ENCODE results near the gene PARK7. TPM values are rescaled to one million over a fixed set of nuclear protein-coding genes. Genes with fewer than 3 reads are reported as not detected.
A peak's percentile ranks its signal among the peaks of the same experiment; 100 is the strongest.

The PARK7 gene
- total and polyA plus RNA-seq, 11 donors: 275 to 550 (median 345) TPM

DNA sequence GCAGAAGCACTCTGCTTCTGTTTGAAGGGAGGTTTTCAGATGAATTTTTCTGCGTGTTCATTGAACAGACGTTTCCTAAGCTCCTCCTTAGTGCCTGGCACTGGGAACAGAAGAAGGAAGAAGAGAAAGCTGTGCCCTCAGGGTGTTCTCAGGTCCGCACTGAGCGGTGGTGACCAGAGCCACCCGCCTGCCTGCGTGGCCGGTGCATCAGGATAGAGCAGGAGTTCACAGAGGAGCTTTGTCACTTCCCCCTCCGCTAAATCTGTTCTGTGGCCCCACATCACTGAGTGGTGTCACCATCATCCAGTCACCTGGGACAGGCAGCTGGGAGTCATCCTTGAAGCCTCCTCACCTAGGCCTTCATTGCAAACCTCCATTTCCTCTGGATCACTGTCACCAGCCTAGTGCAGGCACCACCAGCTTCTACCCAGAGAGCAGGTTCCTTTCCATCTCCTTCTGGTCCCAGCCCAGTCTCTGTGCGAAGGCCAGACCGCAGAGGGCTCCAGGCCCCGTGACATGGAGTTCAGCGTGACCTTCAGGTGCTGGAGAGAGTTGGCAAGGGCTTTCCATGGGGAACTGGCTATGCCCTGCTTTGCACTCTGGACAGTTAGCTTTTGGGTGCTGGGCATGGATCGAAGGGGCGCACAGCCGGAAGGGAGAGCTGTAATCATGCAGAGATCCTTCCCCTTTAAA, 21.7 kb downstream of the PARK7 start:
- DNase-seq: peak in 1 of 5 donors; percentile 41
- H3K27ac ChIP-seq: no peak overlapping the region
- no peaks in the 10 kb centered on the region for H3K27me3 ChIP-seq

DNA sequence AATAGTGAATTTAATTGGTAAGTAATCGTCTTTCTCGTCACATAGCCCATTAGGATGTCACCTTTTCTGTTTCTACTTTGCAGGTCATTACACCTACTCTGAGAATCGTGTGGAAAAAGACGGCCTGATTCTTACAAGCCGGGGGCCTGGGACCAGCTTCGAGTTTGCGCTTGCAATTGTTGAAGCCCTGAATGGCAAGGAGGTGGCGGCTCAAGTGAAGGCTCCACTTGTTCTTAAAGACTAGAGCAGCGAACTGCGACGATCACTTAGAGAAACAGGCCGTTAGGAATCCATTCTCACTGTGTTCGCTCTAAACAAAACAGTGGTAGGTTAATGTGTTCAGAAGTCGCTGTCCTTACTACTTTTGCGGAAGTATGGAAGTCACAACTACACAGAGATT, 23.3 kb downstream of the PARK7 start:
- no peaks in the 10 kb centered on the region for H3K27me3 ChIP-seq
- intact Hi-C loops (cut with DNase I): loop anchor here in 8 of 10 donors (2.0 to 10.0 kb wide), 9 partner anchors 32 to 870 kb away; partner anchors contain the start of genes ERRFI1 (in 3 of the 8) and SLC45A1 (in 2 of the 8)
- TF ChIP-seq POLR2A (IDR thresholded peaks at IDR 0.05): no peak
- TF ChIP-seq, protein P1, sequence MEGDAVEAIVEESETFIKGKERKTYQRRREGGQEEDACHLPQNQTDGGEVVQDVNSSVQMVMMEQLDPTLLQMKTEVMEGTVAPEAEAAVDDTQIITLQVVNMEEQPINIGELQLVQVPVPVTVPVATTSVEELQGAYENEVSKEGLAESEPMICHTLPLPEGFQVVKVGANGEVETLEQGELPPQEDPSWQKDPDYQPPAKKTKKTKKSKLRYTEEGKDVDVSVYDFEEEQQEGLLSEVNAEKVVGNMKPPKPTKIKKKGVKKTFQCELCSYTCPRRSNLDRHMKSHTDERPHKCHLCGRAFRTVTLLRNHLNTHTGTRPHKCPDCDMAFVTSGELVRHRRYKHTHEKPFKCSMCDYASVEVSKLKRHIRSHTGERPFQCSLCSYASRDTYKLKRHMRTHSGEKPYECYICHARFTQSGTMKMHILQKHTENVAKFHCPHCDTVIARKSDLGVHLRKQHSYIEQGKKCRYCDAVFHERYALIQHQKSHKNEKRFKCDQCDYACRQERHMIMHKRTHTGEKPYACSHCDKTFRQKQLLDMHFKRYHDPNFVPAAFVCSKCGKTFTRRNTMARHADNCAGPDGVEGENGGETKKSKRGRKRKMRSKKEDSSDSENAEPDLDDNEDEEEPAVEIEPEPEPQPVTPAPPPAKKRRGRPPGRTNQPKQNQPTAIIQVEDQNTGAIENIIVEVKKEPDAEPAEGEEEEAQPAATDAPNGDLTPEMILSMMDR (IDR thresholded peaks at IDR 0.05): no peak
- peaks cover 0 to 27% (median 7%) of the 10 kb centered on the region in 12 donors for H3K4me1 ChIP-seq
- no peaks in the 10 kb centered on the region for H3K9me3 ChIP-seq
- DNase-seq (no peak), ATAC-seq (no peak)
- peaks cover 0 to 72% (median 58%) of the 10 kb centered on the region in 9 donors for H3K36me3 ChIP-seq
- H3K4me3 ChIP-seq: no peak overlapping the region
- WGBS, 4 donors: 92 to 96% (median 94%) methylated on average over 15 of the region's 15 CpGs
- no peak overlapping the region for H3K27ac ChIP-seq

More for the DNA sequence above, 21.7 kb downstream of the PARK7 start:
- ATAC-seq: peak in 3 of 4 donors; percentile 57 to 77 (median 62)
- intact Hi-C loops (cut with DNase I): loop anchor here in 9 of 10 donors (2.0 to 10.0 kb wide), 11 partner anchors 34 to 872 kb away; partner anchors contain the start of genes ERRFI1 (in 3 of the 9) and SLC45A1 (in 2 of the 9)
- no peak overlapping the region for H3K4me3 ChIP-seq
- WGBS, 4 donors: 86 to 91% (median 89%) methylated on average over 15 of the region's 15 CpGs
- no peaks in the 10 kb centered on the region for H3K9me3 ChIP-seq
- H3K36me3 ChIP-seq: peaks cover 0 to 87% (median 74%) of the 10 kb centered on the region in 9 donors
- TF ChIP-seq POLR2A (IDR thresholded peaks at IDR 0.05): no peak
- TF ChIP-seq, protein P1 (IDR thresholded peaks at IDR 0.05): no peak
- H3K4me1 ChIP-seq: peaks cover 0 to 24% (median 7%) of the 10 kb centered on the region in 12 donors

DNA sequence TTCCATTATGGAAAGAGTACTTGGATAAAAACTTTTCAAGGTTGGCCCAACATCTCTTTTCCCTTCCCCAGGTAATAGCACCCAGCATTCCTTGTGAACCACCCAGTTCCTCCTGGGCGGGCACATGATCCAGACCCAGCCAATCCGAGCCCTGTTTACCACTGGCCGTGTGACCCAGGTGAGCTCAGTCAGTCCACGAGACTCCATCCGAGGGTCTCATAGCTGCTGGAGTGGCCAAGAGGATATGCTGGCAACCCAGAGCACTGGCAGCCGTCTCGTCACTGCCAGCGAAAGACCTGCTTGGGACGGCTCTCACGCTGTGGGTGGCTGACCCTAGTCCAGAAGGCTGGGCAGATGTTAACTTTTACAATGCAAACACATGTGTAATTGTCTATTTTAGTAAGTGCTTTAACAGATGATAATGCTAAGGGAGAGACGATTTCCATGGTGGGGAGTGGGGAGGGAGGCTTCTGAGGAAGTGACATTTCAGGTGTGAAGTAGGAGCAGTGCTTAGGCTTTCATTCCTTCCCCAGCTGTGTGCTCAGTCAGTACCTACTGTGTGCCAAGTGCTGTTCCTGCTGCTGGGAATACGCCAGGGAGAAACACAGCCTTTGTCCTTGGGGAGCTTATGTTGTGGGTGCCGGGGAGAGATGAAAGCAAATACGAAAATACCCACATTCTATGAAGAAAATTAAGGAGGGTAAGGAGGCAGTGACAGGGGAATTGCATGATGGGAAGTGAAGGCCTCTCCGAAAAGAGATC, 24.5 kb downstream of the PARK7 start:
- Histone ChIP-seq H3K27ac (peak overlapping the region in 1 of 12 donors; percentile 5), H3K27me3 (no peaks in the 10 kb centered on the region), H3K4me1 (peaks cover 0 to 28% (median 7%) of the 10 kb centered on the region in 12 donors), H3K36me3 (peaks cover 0 to 59% (median 46%) of the 10 kb centered on the region in 9 donors), H3K9me3 (no peaks in the 10 kb centered on the region), H3K4me3 (no peak overlapping the region)
- intact Hi-C loops (cut with DNase I): loop anchor here in 3 of 10 donors (2.0 to 10.0 kb wide), 4 partner anchors 36 to 869 kb away; no protein-coding TSS in a partner anchor
- no peak for TF ChIP-seq POLR2A (IDR thresholded peaks at IDR 0.05)
- TF ChIP-seq, protein P1 (IDR thresholded peaks at IDR 0.05): no peak
- WGBS, 4 donors: 58 to 71% (median 66%) methylated on average over 13 to 15 of the region's 15 CpGs
- ATAC-seq (peak in 1 of 4 donors; percentile 7), DNase-seq (no peak)

DNA sequence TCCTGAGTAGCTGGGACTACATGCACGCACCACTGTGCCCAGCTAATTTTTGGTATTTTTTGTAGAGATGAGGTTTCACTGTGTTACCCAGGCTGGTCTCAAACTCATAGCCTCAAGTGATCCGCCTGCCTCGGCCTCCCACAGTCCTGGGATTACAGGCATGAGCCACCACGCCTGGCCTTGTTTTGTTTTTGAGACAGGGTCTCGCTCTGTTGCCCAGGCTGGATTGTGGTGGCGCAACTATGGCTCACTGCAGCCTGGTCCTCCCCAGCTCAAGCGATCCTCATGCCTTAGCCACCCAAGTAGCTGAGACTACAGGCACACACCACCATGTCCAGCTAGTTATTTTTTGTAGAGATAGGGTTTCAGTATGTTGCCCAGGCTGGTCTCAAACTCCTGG, 26.0 kb downstream of the PARK7 start:
- Histone ChIP-seq H3K27me3 (no peaks in the 10 kb centered on the region), H3K4me3 (no peak overlapping the region), H3K27ac (no peak overlapping the region), H3K36me3 (peaks cover 0 to 53% (median 41%) of the 10 kb centered on the region in 9 donors), H3K4me1 (peaks cover 0 to 26% (median 2%) of the 10 kb centered on the region in 12 donors), H3K9me3 (no peaks in the 10 kb centered on the region)
- ATAC-seq (no peak), DNase-seq (no peak)
- TF ChIP-seq POLR2A (IDR thresholded peaks at IDR 0.05): no peak
- TF ChIP-seq, protein P1 (IDR thresholded peaks at IDR 0.05): no peak
- WGBS, 4 donors: 91 to 98% (median 96%) methylated on average over 7 of the region's 7 CpGs
- intact Hi-C loops (cut with DNase I): loop anchor here in 2 of 10 donors (5.0 to 10.0 kb wide), 3 partner anchors 35 to 867 kb away; no protein-coding TSS in a partner anchor

Data from heart left ventricle (tissue), 16 donors.